ENCODE results near the gene MRPL58. TPM values are rescaled to one million over a fixed set of nuclear protein-coding genes. Genes with fewer than 3 reads are reported as not detected.

MRPL58 gene
- total RNA-seq, 1 experiment from 2014 or later, result 135 TPM

Other genes with a start within 250 kb of the MRPL58 start
- gene NAT9, start 236.3 kb upstream of the MRPL58 start, total RNA-seq (2014; rRNA removed; shearing (Covaris generic)), result 22.8 and 32.5 TPM in 2 replicates
- 0.05 and 0.69 TPM in 2 replicates for gene GRIN2C, start 152.8 kb upstream of the MRPL58 start, total RNA-seq (2014; rRNA removed; shearing (Covaris generic))
- 35.9 and 44.1 TPM in 2 replicates for gene FDXR, start 139.7 kb upstream of the MRPL58 start, total RNA-seq (2014; rRNA removed; shearing (Covaris generic))
- not detected in 2 replicates for gene FADS6, start 119.0 kb upstream of the MRPL58 start, total RNA-seq (2014; rRNA removed; shearing (Covaris generic))
- 0.28 TPM in 1 of 2 replicates, not detected in the other for gene USH1G, start 89.4 kb upstream of the MRPL58 start, total RNA-seq (2014; rRNA removed; shearing (Covaris generic))
- not detected in 2 replicates for gene OTOP2, start 88.4 kb upstream of the MRPL58 start, total RNA-seq (2014; rRNA removed; shearing (Covaris generic))
- gene OTOP3, start 76.8 kb upstream of the MRPL58 start, total RNA-seq (2014; rRNA removed; shearing (Covaris generic)), result not detected in 2 replicates
- 0.65 and 2.7 TPM in 2 replicates for gene HID1, start 39.9 kb upstream of the MRPL58 start, total RNA-seq (2014; rRNA removed; shearing (Covaris generic))
- gene CDR2L, start 25.0 kb upstream of the MRPL58 start, total RNA-seq (2014; rRNA removed; shearing (Covaris generic)), result 24.0 and 26.6 TPM in 2 replicates
- gene ATP5PD, start 34.3 kb downstream of the MRPL58 start, total RNA-seq (2014; rRNA removed; shearing (Covaris generic)), result 488 and 584 TPM in 2 replicates
- 25.6 and 25.7 TPM in 2 replicates for gene KCTD2, start 34.6 kb downstream of the MRPL58 start, total RNA-seq (2014; rRNA removed; shearing (Covaris generic))
- 0.10 TPM in 1 of 2 replicates, not detected in the other for gene SLC16A5, start 75.3 kb downstream of the MRPL58 start, total RNA-seq (2014; rRNA removed; shearing (Covaris generic))
- 3.2 and 6.0 TPM in 2 replicates for gene ARMC7, start 97.3 kb downstream of the MRPL58 start, total RNA-seq (2014; rRNA removed; shearing (Covaris generic))
- gene NT5C, start 119.1 kb downstream of the MRPL58 start, total RNA-seq (2014; rRNA removed; shearing (Covaris generic)), result 73.6 and 83.9 TPM in 2 replicates
- gene JPT1, start 141.8 kb downstream of the MRPL58 start, total RNA-seq (2014; rRNA removed; shearing (Covaris generic)), result 626 and 687 TPM in 2 replicates
- gene SUMO2, start 170.3 kb downstream of the MRPL58 start, total RNA-seq (2014; rRNA removed; shearing (Covaris generic)), result 201 and 239 TPM in 2 replicates
- gene NUP85, start 193.0 kb downstream of the MRPL58 start, total RNA-seq (2014; rRNA removed; shearing (Covaris generic)), result 55.6 and 59.1 TPM in 2 replicates
- 12.9 and 15.1 TPM in 2 replicates for gene GGA3, start 248.9 kb downstream of the MRPL58 start, total RNA-seq (2014; rRNA removed; shearing (Covaris generic))
- gene MRPS7, start 249.2 kb downstream of the MRPL58 start, total RNA-seq (2014; rRNA removed; shearing (Covaris generic)), result 100 and 101 TPM in 2 replicates

Measured in A172 (cell line).